Skeletal muscle tissue (tissue), 4 donors: ENCODE results near the gene PPM1A. TPM values are rescaled to one million over a fixed set of nuclear protein-coding genes. Genes with fewer than 3 reads are reported as not detected.

ENCODE experiments used
- H3K27ac ChIP-seq: one replicate; pipeline ENCODE4 v1.7.0; 2013; ENCODE audit warnings: mild to moderate bottlenecking, low read depth, low read length, inconsistent platforms
- H3K27me3 ChIP-seq, 3 donors: one replicate each; pipeline ENCODE4 v1.7.0; 2013; ENCODE audit warnings: low read length in 3 of 3; ENCODE audit not compliant: control insufficient read depth in 3 of 3, insufficient read depth in 3 of 3
- H3K36me3 ChIP-seq, 3 donors: one replicate each; pipeline ENCODE4 v1.7.0; 2013; ENCODE audit warnings: low read length in 3 of 3; ENCODE audit not compliant: control insufficient read depth in 3 of 3, insufficient read depth in 3 of 3
- H3K4me1 ChIP-seq, 3 donors: one replicate each; pipeline ENCODE4 v1.7.0; 2013; ENCODE audit warnings: low read length in 3 of 3, mild to moderate bottlenecking in 3 of 3; ENCODE audit not compliant: control insufficient read depth in 3 of 3, insufficient read depth in 3 of 3
- H3K4me3 ChIP-seq, 3 donors: one replicate each; pipeline ENCODE4 v1.7.0; 2013; ENCODE audit warnings: low read length in 3 of 3
- H3K9ac ChIP-seq, 3 donors: one replicate each; pipeline ENCODE4 v1.7.0; 2013; ENCODE audit warnings: low read length in 3 of 3, mild to moderate bottlenecking in 3 of 3, moderate library complexity in 2 of 3, low read depth in 1 of 3
- H3K9me3 ChIP-seq, 3 donors: one replicate each; pipeline ENCODE4 v1.7.0; 2013; ENCODE audit warnings: low read length in 3 of 3; ENCODE audit not compliant: control insufficient read depth in 3 of 3
- total RNA-seq: library from RNA; depleted of rRNA; stranded (reverse); fragments of >200 nt; gene quantifications from one replicate; pipeline ENCODE4 v1.2.3, GENCODE V29; 2014
- donor health status: Osteomylitis.

The PPM1A gene
- total RNA-seq = 36.0 TPM

- H3K4me1 ChIP-seq = peaks cover 8 to 42% (median 21%) of the 10 kb centered on the region in 3 donors
- H3K27ac ChIP-seq = peak within 1 kb of the TSS; percentile 100
- H3K36me3 ChIP-seq = no peaks in the 10 kb centered on the region
- H3K27me3 ChIP-seq = no peaks in the 10 kb centered on the region
- peak within 1 kb of the TSS; percentile 92 to 94 (median 92) for H3K4me3 ChIP-seq
- peak within 1 kb of the TSS; percentile 99 to 100 (median 100) for H3K9ac ChIP-seq
- no peaks in the 10 kb centered on the region for H3K9me3 ChIP-seq
These were observed at the start of gene PPM1A for GRCh38 chr14:60248697-60249318. Gene PPM1A, plus strand, starts transcription at chr14:60249221. Its CDS starts 33,483 bp downstream, at chr14:60282704.

- Histone ChIP-seq H3K27ac (no peak overlapping the region), H3K4me1 (peaks cover 4 to 14% (median 13%) of the 10 kb centered on the region in 3 donors), H3K4me3 (no peak overlapping the region), H3K36me3 (no peaks in the 10 kb centered on the region), H3K9me3 (no peaks in the 10 kb centered on the region), H3K27me3 (no peaks in the 10 kb centered on the region), H3K9ac (no peak overlapping the region)
These were observed 49.7 kb upstream of the PPM1A start for GRCh38 chr14:60199321-60199720.

GRCh38 chr14:60204104-60204842 is 44.7 kb upstream of the PPM1A start:
- peak overlapping the region in 2 of 3 donors; percentile 43 to 46 for H3K9ac ChIP-seq
- peak overlapping the region in 2 of 3 donors; percentile 42 to 45 for H3K4me3 ChIP-seq
- no peaks in the 10 kb centered on the region for H3K27me3 ChIP-seq
- peak overlapping the region; percentile 65 for H3K27ac ChIP-seq
- no peaks in the 10 kb centered on the region for H3K9me3 ChIP-seq
- H3K4me1 ChIP-seq = peaks cover 9 to 12% (median 12%) of the 10 kb centered on the region in 3 donors
- no peaks in the 10 kb centered on the region for H3K36me3 ChIP-seq

DNA sequence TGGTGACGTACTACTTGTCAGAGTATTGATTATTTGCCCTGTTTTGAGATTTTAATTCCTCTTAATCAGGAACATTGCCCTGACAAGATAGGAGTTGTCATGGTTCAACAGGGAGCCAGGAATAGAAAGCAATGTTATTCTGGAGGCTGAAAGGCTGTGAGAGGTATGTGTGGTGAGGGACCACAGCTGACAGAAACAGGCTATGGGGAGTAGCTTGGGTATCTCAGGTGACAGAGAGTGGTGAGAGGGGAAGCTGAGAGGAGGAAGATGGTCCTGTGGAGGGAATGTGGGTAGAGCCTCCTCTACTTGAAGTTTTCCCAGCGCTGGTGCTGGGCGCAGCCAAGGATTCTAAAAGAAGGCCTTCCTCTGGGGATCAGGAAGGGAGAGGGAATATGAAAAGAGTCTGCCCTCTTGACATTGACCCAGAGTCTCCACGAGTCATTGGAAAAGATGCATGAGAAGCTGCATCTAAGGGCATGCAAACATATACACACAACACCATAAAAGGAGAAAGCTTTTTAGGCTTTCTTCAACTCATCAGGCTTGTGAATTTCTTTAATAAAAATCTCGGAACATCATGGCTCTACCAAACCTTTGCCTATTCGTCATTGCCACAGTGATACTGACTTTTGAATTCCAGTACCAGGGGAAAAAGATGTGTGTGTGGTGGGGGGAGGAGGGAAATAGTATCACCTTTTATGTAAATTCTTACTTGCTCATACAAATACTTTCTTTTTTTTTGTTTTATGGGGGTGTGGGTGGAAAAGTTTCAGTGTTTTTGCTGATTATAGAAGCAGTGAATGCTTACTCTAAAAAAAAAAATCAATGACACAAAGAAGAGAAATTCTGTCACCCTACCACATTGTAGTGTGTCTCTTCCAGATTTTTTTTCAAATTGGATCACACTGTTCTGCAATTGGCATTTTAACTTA is 43.9 kb upstream of the PPM1A start:
- no peak overlapping the region for H3K4me3 ChIP-seq
- H3K9me3 ChIP-seq = no peaks in the 10 kb centered on the region
- H3K27me3 ChIP-seq = no peaks in the 10 kb centered on the region
- peak overlapping the region; percentile 65 for H3K27ac ChIP-seq
- H3K9ac ChIP-seq = peak overlapping the region in 2 of 3 donors; percentile 43 to 46
- peaks cover 9 to 12% (median 12%) of the 10 kb centered on the region in 3 donors for H3K4me1 ChIP-seq
- no peaks in the 10 kb centered on the region for H3K36me3 ChIP-seq

GRCh38 chr14:60206249-60206670 is 42.8 kb upstream of the PPM1A start:
- H3K9ac ChIP-seq = no peak overlapping the region
- H3K4me3 ChIP-seq = no peak overlapping the region
- H3K4me1 ChIP-seq = peaks cover 9 to 12% (median 12%) of the 10 kb centered on the region in 3 donors
- H3K9me3 ChIP-seq = no peaks in the 10 kb centered on the region
- H3K27ac ChIP-seq = no peak overlapping the region
- no peaks in the 10 kb centered on the region for H3K27me3 ChIP-seq
- no peaks in the 10 kb centered on the region for H3K36me3 ChIP-seq

DNA sequence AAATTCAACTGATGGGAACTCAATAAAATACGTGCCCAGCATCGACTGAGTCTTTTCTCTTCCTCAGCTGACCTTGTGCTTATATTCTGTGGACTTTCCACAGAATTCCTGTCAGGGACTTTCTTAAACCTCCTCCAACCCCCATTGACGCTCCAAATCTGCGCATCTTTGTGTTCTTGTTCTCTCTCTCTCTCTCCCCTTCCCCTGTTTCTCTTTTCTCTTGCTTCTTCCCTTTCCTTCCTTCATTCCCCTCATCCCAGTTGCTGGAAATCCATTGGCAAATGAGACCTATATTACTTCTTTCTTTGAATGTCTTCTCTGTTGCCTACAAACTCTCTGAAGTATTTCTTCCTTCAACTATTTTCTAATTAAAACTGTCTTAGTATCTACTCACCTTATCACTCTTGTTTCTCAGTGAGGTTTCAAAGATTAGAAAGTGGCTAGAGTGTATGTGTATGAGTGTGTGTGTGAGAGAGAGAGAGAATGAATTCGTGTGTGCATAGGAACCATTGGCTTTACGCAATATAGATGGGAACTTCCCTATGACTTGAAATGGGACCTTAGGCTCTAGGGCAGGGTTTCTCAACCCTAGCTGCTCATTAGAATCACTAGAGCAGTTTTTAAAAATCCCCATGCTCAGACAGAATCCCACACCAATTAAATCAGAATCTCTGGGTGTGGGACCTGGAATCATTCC is 42.0 kb upstream of the PPM1A start:
- Histone ChIP-seq H3K27me3 (no peaks in the 10 kb centered on the region), H3K4me1 (peaks cover 9 to 12% (median 12%) of the 10 kb centered on the region in 3 donors), H3K9me3 (no peaks in the 10 kb centered on the region), H3K36me3 (no peaks in the 10 kb centered on the region), H3K9ac (no peak overlapping the region), H3K27ac (no peak overlapping the region), H3K4me3 (no peak overlapping the region)

DNA sequence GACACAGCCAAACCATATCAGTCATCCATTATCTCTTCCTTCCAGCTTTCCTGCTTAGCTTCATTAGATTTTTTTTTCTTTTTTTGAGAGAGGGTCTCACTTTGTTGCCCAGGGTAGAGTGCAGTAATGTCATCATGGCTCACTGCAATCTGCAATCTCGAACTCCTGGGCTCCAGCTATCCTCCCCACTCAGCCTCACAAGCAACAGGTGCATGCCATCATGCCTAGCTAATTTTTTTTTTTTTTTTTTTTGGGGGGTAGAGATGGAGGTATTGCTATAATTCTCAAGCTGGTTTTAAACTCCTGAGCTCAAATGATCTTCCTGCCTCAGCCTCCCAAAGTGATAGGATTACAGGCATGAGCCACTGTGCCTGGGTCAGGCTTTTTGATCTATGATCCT is 38.3 kb upstream of the PPM1A start:
- Histone ChIP-seq H3K27ac (no peak overlapping the region), H3K4me3 (no peak overlapping the region), H3K9ac (no peak overlapping the region), H3K9me3 (no peaks in the 10 kb centered on the region), H3K27me3 (no peaks in the 10 kb centered on the region), H3K4me1 (peaks cover 3 to 11% (median 6%) of the 10 kb centered on the region in 3 donors), H3K36me3 (no peaks in the 10 kb centered on the region)

DNA sequence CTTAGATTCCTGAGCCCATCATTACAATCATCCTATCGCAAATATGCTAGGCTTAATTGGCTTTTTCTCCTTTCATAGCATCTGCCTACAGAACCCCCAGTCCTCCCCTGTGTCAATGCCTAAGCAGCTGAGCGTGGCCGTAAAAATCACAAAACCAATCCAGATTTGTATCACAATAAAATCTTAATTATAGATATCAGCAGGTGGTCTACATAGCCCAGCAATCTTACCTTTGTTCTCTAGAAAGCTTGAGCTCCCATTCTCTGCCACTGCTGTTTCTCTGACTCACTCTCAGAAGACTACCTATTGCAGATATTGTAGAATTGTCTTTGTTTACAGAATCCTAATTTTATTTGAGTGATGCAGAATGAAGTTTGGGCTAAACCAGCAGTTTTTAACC is 37.9 kb upstream of the PPM1A start:
- no peaks in the 10 kb centered on the region for H3K27me3 ChIP-seq
- H3K4me1 ChIP-seq = peaks cover 5 to 15% (median 10%) of the 10 kb centered on the region in 3 donors
- H3K36me3 ChIP-seq = no peaks in the 10 kb centered on the region
- no peak overlapping the region for H3K27ac ChIP-seq
- no peak overlapping the region for H3K9ac ChIP-seq
- no peak overlapping the region for H3K4me3 ChIP-seq
- H3K9me3 ChIP-seq = no peaks in the 10 kb centered on the region
